Endothelial cell of umbilical vein (primary cell): Measurements from ENCODE around the gene USPL1. TPM values are rescaled to one million over a fixed set of nuclear protein-coding genes. Genes with fewer than 3 reads are reported as not detected.

Experiments used
- BruUV-seq: library from RNA; stranded (reverse); fragments of 400-500 nt; replicated peaks from 2 replicates; lab custom pipeline; 2021; lab: Mats Ljungman, UMichigan
- CTCF ChIA-PET: fragments of 300-600, 350-600 bp; sonication (Branson Sonifier 250); formaldehyde crosslinking; loops from one replicate; lab custom pipeline; 2021; ENCODE audit warnings: antibody characterized with exemption, inconsistent platforms; lab: Charles Lee
- POLR2A ChIA-PET: fragments of 300-600, 350-600 bp; sonication (Branson Sonifier 250); formaldehyde crosslinking; loops from one replicate; lab custom pipeline; 2021; ENCODE audit warnings: antibody characterized with exemption, inconsistent platforms; lab: Charles Lee
- DNase-seq: peaks from one replicate; pipeline ENCODE4 v3.0.0-alpha.2; 2011; ENCODE audit warnings: low read depth, low spot score
- FAIRE-seq: peaks from 2 replicates; lab custom pipeline; 2011; peaks lifted over from hg19 to GRCh38; lab: Jason Lieb, UNC
- H2AFZ ChIP-seq: 2 replicates; pipeline ENCODE4 v1.6.0; 2012; ENCODE audit warnings: low read depth, low read length, control low read depth, inconsistent platforms
- H3K27ac ChIP-seq: 2 replicates; pipeline ENCODE4 v1.5.1; 2011; ENCODE audit warnings: low read depth, mild to moderate bottlenecking, control low read depth, low read length, moderate library complexity; ENCODE audit not compliant: insufficient read depth
- H3K27me3 ChIP-seq, 2 experiments: 2 replicates each; pipeline versions ENCODE4 v1.6.0 to v1.6.1; 2011; ENCODE audit warnings: low read length in 2 of 2, mixed read lengths in 1 of 2; ENCODE audit not compliant: control insufficient read depth in 2 of 2, insufficient read depth in 2 of 2
- H3K36me3 ChIP-seq, 2 experiments: 2 replicates in 1 of 2; 3 replicates in 1 of 2; pipeline ENCODE4 v1.5.1; 2011; ENCODE audit warnings: low read length in 2 of 2, mild to moderate bottlenecking in 1 of 2, moderate library complexity in 1 of 2; ENCODE audit not compliant: control insufficient read depth in 2 of 2, insufficient read depth in 2 of 2; ENCODE audit errors: extremely low read depth in 1 of 2
- H3K4me1 ChIP-seq: 3 replicates; pipeline ENCODE4 v1.5.1; 2011; ENCODE audit warnings: mild to moderate bottlenecking, low read length; ENCODE audit not compliant: control insufficient read depth, insufficient read depth; ENCODE audit errors: extremely low read depth
- H3K4me2 ChIP-seq: 2 replicates; pipeline ENCODE4 v1.6.1; 2011; ENCODE audit warnings: low read length, control low read depth, mixed read lengths; ENCODE audit not compliant: insufficient read depth
- H3K4me3 ChIP-seq, 3 experiments: fragments of 200-600 bp in 1 of 3; sonication (generic), shearing (Covaris generic) in 1 of 3; replicated peaks in 1 of 3; 2 replicates each; pipeline ENCODE4 v1.5.1; 2011 to 2016; ENCODE audit warnings: control low read depth in 3 of 3, low read length in 3 of 3, mild to moderate bottlenecking in 2 of 3, inconsistent platforms in 1 of 3, low read depth in 1 of 3, moderate library complexity in 1 of 3; ENCODE audit not compliant: insufficient read depth in 1 of 3
- H3K79me2 ChIP-seq: 2 replicates; pipeline ENCODE4 v1.6.0; 2012; ENCODE audit warnings: low read length, inconsistent platforms; ENCODE audit not compliant: control insufficient read depth, insufficient read depth
- H3K9ac ChIP-seq: replicated peaks from 2 replicates; pipeline ENCODE3; 2011; ENCODE audit warnings: low read length, control low read depth; ENCODE audit not compliant: insufficient read depth; ENCODE audit errors: extremely low read depth
- H3K9me1 ChIP-seq: replicated peaks from 3 replicates; pipeline ENCODE4 v1.6.0; 2011; ENCODE audit warnings: mild to moderate bottlenecking, low read length; ENCODE audit not compliant: control insufficient read depth, insufficient read depth; ENCODE audit errors: extremely low read depth
- H3K9me3 ChIP-seq: replicated peaks from 2 replicates; pipeline ENCODE4 v1.5.1; 2012; ENCODE audit warnings: low read length, inconsistent platforms; ENCODE audit not compliant: control insufficient read depth, insufficient read depth
- H4K20me1 ChIP-seq: replicated peaks from 2 replicates; pipeline ENCODE3; 2011; ENCODE audit warnings: mild to moderate bottlenecking, low read length; ENCODE audit not compliant: control insufficient read depth, insufficient read depth; ENCODE audit errors: extremely low read depth
- CTCF ChIP-seq, 2 donors: IDR thresholded peaks; 1 replicate in 1 of 2; 2 replicates in 1 of 2; pipeline ENCODE4 v1.5.1; 2011; ENCODE audit warnings: low read length in 2 of 2, mild to moderate bottlenecking in 2 of 2, moderate library complexity in 2 of 2, control low read depth in 1 of 2, inconsistent platforms in 1 of 2, low read depth in 1 of 2; ENCODE audit not compliant: insufficient read depth in 1 of 2; ENCODE audit errors: extremely low read depth in 1 of 2
- EZH2 ChIP-seq: IDR thresholded peaks from 2 replicates; pipeline ENCODE4 v1.6.1; 2012; ENCODE audit warnings: borderline replicate concordance, low read depth, mild to moderate bottlenecking, moderate library complexity, low read length, inconsistent platforms; ENCODE audit not compliant: severe bottlenecking
- FOS ChIP-seq: IDR thresholded peaks from 2 replicates; pipeline ENCODE4 v1.6.1; 2011; ENCODE audit warnings: mild to moderate bottlenecking, low read length, moderate library complexity, borderline replicate concordance; ENCODE audit not compliant: insufficient read depth
- GATA2 ChIP-seq: IDR thresholded peaks from 2 replicates; pipeline ENCODE4 v1.7.0; 2011; ENCODE audit warnings: low read depth, mild to moderate bottlenecking, moderate library complexity, mixed read lengths, low read length; ENCODE audit not compliant: insufficient read length, insufficient read depth
- JUN ChIP-seq: IDR thresholded peaks from 2 replicates; pipeline ENCODE4 v1.6.1; 2011; ENCODE audit warnings: borderline replicate concordance, low read depth; ENCODE audit not compliant: insufficient read length, insufficient read depth
- MAX ChIP-seq: IDR thresholded peaks from 2 replicates; pipeline ENCODE4 v1.6.1; 2011; ENCODE audit not compliant: insufficient read depth, insufficient read length
- MYC ChIP-seq: IDR thresholded peaks from one replicate; pipeline ENCODE4 v1.6.1; 2011; ENCODE audit warnings: mild to moderate bottlenecking, low read depth, low read length
- POLR2A ChIP-seq: IDR thresholded peaks from 2 replicates; pipeline ENCODE4 v1.6.1; 2012; ENCODE audit warnings: low read depth, mild to moderate bottlenecking, control low read depth, low read length
- POLR2AphosphoS5 ChIP-seq: IDR thresholded peaks from 2 replicates; pipeline ENCODE4 v1.6.1; 2012; ENCODE audit warnings: low read depth, mild to moderate bottlenecking, control low read depth, low read length, moderate library complexity; ENCODE audit not compliant: insufficient read depth
- dilution Hi-C: fragments of 300-500 bp; cut with MboI; formaldehyde crosslinking; loops from one replicate; pipeline ENCODE4 v1.15.0; 2019; ENCODE audit warnings: low sequenced_read_pairs; ENCODE audit not compliant: extremely low pct_ligation_motif_present
- intact Hi-C: fragments of 100-400 bp; cut with micrococcal nuclease; formaldehyde crosslinking; loops from one replicate; pipeline ENCODE4 v1.10.0; 2022
- polyA plus RNA-seq, 4 experiments: library from polyadenylated mRNA; depleted of rRNA in 3 of 4; stranded (reverse) in 3 of 4; unstranded in 1 of 4; fragments of >200 nt; gene quantifications; 2 replicates each; pipeline versions ENCODE4 v1.2.1 to v1.2.3, GENCODE V29; 2011 to 2012; ENCODE audit warnings: missing spikeins in 1 of 4
- total RNA-seq: library from RNA; stranded (reverse); gene quantifications from 2 replicates; pipeline ENCODE4 v1.2.3, GENCODE V29; 2021

USPL1 gene
- total and polyA plus RNA-seq, 2 donors (not counting 3 experiments of a cell fraction or from before 2014, with no cell fraction given): 14.6 to 21.0 TPM

- no peak overlapping the region for H3K9ac ChIP-seq
- TF ChIP-seq POLR2AphosphoS5 (no peak), MAX (no peak), CTCF (IDR thresholded peaks at IDR 0.05; ENCODE audit: extremely low read depth in 1 of 2, insufficient read depth in 1 of 2, low read depth in 1 of 2, low read length in 2 of 2) (no peak), FOS (no peak), JUN (no peak), GATA2 (no peak), POLR2A (no peak), MYC (no peak), EZH2 (no peak)
- no peaks in the 10 kb centered on the region for H3K4me1 ChIP-seq
- H3K4me2 ChIP-seq: no peak overlapping the region
- H3K9me3 ChIP-seq: no peaks in the 10 kb centered on the region
- CTCF ChIA-PET: no interaction called here
- dilution Hi-C loops: no loop called here
- no peak for FAIRE-seq
- intact Hi-C loops: no loop called here
- no peaks in the 10 kb centered on the region for H3K27me3 ChIP-seq
- no peaks in the 10 kb centered on the region for H4K20me1 ChIP-seq
- no peaks in the 10 kb centered on the region for H3K79me2 ChIP-seq
- H3K36me3 ChIP-seq: no peaks in the 10 kb centered on the region
- no peak overlapping the region for H2AFZ ChIP-seq
- BruUV-seq: no TSS peak
- POLR2A ChIA-PET: no interaction called here
- H3K9me1 ChIP-seq: no peaks in the 10 kb centered on the region
- H3K4me3 ChIP-seq: no peak overlapping the region
- no peak overlapping the region for H3K27ac ChIP-seq
- DNase-seq: no peak
These were observed 30.5 kb upstream of the USPL1 start for GRCh38 chr13:30587231-30587630.
